Measurements from ENCODE around the gene STRA8.

STRA8 gene

GRCh38 chr7:135258585-135258984, 24.9 kb downstream of the STRA8 start:
- no peak for TF ChIP-seq TCF12 (IDR thresholded peaks at IDR 0.05; ENCODE audit: low read depth)
- no peak for TF ChIP-seq FOXM1 (IDR thresholded peaks at IDR 0.05; ENCODE audit: borderline replicate concordance, low read depth)
- no peak for TF ChIP-seq TAF1 (IDR thresholded peaks at IDR 0.05; ENCODE audit: low read depth)
- TF ChIP-seq REST (IDR thresholded peaks at IDR 0.05; ENCODE audit: low read depth): no peak
- no peak for TF ChIP-seq YY1 (IDR thresholded peaks at IDR 0.05; ENCODE audit: low read depth)
- TF ChIP-seq NFIC (IDR thresholded peaks at IDR 0.05): no peak
- no peak for TF ChIP-seq RAD21 (IDR thresholded peaks at IDR 0.05; ENCODE audit: low read depth)
- no peak for TF ChIP-seq EGR1 (IDR thresholded peaks at IDR 0.05)
- no peak for TF ChIP-seq USF1 (IDR thresholded peaks at IDR 0.05)
- no peak for TF ChIP-seq EP300 (IDR thresholded peaks at IDR 0.05; ENCODE audit: borderline replicate concordance)
- no peak for TF ChIP-seq CREB1 (IDR thresholded peaks at IDR 0.05; ENCODE audit: low read depth)
- TF ChIP-seq ZBTB7A (IDR thresholded peaks at IDR 0.05; ENCODE audit: low read depth): no peak
- no peak for TF ChIP-seq CEBPB (IDR thresholded peaks at IDR 0.05)
- no peak for TF ChIP-seq TEAD4 (IDR thresholded peaks at IDR 0.05)
- no peak for TF ChIP-seq MAX (IDR thresholded peaks at IDR 0.05)

- no peak for TF ChIP-seq TAF1 (IDR thresholded peaks at IDR 0.05; ENCODE audit: low read depth)
- TF ChIP-seq USF1 (IDR thresholded peaks at IDR 0.05): no peak
- TF ChIP-seq TEAD4 (IDR thresholded peaks at IDR 0.05): no peak
- no peak for TF ChIP-seq MAX (IDR thresholded peaks at IDR 0.05)
- no peak for TF ChIP-seq CREB1 (IDR thresholded peaks at IDR 0.05; ENCODE audit: low read depth)
- TF ChIP-seq REST (IDR thresholded peaks at IDR 0.05; ENCODE audit: low read depth): no peak
- TF ChIP-seq YY1 (IDR thresholded peaks at IDR 0.05; ENCODE audit: low read depth): no peak
- no peak for TF ChIP-seq TCF12 (IDR thresholded peaks at IDR 0.05; ENCODE audit: low read depth)
- TF ChIP-seq CEBPB (IDR thresholded peaks at IDR 0.05): no peak
- no peak for TF ChIP-seq EP300 (IDR thresholded peaks at IDR 0.05; ENCODE audit: borderline replicate concordance)
- TF ChIP-seq FOXM1 (IDR thresholded peaks at IDR 0.05; ENCODE audit: borderline replicate concordance, low read depth): no peak
Measured at GRCh38 chr7:135259702-135260101, 26.1 kb downstream of the STRA8 start.

- TF ChIP-seq CEBPB (IDR thresholded peaks at IDR 0.05) (no peak), USF1 (IDR thresholded peaks at IDR 0.05) (no peak), CREB1 (IDR thresholded peaks at IDR 0.05; ENCODE audit: low read depth) (no peak), NFIC (IDR thresholded peaks at IDR 0.05) (no peak), MAX (IDR thresholded peaks at IDR 0.05) (no peak), YY1 (IDR thresholded peaks at IDR 0.05; ENCODE audit: low read depth) (no peak)
Measured at GRCh38 chr7:135260470-135260869, 26.8 kb downstream of the STRA8 start.

GRCh38 chr7:135260930-135261721, 27.5 kb downstream of the STRA8 start:
- no peak for TF ChIP-seq EP300 (IDR thresholded peaks at IDR 0.05; ENCODE audit: borderline replicate concordance)
- TF ChIP-seq YY1 (IDR thresholded peaks at IDR 0.05; ENCODE audit: low read depth): no peak
- no peak for TF ChIP-seq USF1 (IDR thresholded peaks at IDR 0.05)

- TF ChIP-seq MAX (IDR thresholded peaks at IDR 0.05) (no peak), TAF1 (IDR thresholded peaks at IDR 0.05; ENCODE audit: low read depth) (no peak), RAD21 (IDR thresholded peaks at IDR 0.05; ENCODE audit: low read depth) (no peak), CEBPB (IDR thresholded peaks at IDR 0.05) (no peak)
Measured at GRCh38 chr7:135262623-135263320, 29.1 kb downstream of the STRA8 start.
